CD4-positive, alpha-beta T cell treated with Interferon alpha-2 for 1 hour (primary cell): ENCODE results near the gene WIPF2.

Experiments
- DNase-seq, 2 donors: peaks; one replicate each; pipeline ENCODE4 v3.0.0-alpha.2; 2020 to 2022

The WIPF2 gene

GRCh38 chr17:40253565-40253964 lies 34.5 kb downstream of the WIPF2 start:
- no peak for DNase-seq

DNA sequence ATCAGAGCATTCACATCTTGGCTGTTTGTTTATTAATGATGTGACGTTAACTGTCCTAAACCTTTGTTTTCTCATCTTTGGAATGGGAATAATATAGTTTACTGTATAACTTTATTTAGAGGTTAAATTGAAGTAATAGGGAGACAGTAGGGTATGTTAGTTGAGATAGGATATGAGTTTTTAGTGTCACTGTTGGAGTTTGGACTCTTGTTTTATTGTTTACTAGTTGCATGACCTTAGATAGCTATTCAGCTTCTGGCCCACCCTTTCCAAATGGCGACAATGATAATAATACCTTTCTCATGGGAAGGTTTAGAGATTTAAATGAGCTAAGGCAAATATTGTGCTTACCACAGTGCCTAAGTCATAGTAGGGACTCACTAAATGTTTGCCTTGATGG lies 40.4 kb downstream of the WIPF2 start:
- no peak for DNase-seq

DNA sequence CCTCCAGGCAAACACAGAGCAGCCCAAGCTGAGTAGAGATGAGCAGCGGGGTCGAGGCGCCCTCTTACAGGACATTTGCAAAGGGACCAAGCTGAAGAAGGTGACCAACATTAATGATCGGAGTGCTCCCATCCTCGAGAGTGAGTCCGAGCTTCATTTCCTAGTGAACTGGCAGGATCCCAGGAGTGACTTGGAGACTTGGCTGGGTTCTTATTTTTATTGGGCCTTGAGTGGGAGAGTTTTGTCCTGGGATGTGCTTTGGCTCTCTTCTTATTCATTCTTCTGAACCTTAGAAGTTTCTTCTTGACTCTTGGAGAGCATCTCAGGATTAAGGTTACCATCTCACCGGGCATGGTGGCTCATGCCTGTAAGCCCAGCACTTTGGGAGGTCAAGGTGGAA lies 41.4 kb downstream of the WIPF2 start:
- no peak for DNase-seq

DNA sequence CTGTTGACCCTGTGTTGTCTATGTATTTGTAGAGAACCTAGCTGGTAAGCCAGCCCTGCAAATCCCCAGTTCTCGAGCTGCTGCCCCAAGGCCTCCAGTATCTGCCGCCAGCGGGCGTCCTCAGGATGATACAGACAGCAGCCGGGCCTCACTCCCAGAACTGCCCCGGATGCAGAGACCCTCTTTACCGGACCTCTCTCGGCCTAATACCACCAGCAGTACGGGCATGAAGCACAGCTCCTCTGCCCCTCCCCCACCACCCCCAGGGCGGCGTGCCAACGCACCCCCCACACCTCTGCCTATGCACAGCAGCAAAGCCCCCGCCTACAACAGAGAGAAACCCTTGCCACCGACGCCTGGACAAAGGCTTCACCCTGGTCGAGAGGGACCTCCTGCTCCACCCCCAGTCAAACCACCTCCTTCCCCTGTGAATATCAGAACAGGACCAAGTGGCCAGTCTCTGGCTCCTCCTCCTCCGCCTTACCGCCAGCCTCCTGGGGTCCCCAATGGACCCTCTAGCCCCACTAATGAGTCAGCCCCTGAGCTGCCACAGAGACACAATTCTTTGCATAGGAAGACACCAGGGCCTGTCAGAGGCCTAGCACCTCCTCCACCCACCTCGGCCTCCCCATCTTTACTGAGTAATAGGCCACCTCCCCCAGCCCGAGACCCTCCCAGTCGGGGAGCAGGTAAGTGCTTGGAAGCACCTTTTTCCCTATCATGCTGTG lies 45.5 kb downstream of the WIPF2 start:
- DNase-seq = no peak

- DNase-seq = no peak
Observed at GRCh38 chr17:40265337-40265736, 46.2 kb downstream of the WIPF2 start.

- no peak for DNase-seq
Observed at GRCh38 chr17:40266882-40267281, 47.8 kb downstream of the WIPF2 start.

- no peak for DNase-seq
Observed at GRCh38 chr17:40268141-40268712, 49.1 kb downstream of the WIPF2 start.

- no peak for DNase-seq
Observed at GRCh38 chr17:40278414-40278813, 59.3 kb downstream of the WIPF2 start.

DNA sequence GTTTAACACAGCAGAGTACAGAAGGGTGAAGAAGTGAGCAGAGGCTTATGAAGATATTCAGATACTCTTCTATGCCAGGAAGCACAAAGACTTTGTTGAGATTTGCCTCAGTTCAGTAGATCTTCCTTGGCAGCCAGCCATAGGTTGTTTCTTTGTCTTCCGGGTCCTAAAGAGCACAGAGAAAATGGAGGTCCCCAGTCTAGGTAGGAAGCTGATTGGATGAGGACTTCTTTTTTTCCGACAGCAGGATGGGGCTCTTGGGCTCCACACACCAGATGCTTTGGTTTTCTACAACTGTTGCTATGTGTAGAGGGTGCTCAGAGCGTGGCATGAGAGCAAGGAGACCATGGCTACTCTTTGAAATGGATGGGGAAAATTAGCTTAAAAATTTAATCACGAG lies 60.3 kb downstream of the WIPF2 start:
- no peak for DNase-seq

DNA sequence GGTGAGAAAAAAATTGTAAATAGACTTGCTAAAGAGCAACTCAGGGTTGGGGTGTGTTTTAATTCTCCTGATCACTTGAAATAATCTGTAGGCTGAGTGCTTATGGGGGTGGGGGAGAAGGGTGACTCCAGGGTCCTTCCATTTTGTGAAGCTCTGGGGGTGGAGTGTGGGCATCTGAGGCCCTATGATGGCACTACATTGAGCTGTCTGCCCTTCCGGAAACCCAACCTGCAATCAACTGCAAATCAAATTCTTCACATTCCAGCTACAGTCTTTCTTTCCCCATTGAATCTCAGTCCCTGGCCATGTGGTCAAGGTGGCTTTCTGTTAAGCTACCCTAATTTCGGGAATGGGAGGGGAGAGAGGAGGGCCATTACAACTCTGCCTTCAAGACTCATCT lies 62.6 kb downstream of the WIPF2 start:
- DNase-seq = peak in 1 of 2 donors; percentile 23

DNA sequence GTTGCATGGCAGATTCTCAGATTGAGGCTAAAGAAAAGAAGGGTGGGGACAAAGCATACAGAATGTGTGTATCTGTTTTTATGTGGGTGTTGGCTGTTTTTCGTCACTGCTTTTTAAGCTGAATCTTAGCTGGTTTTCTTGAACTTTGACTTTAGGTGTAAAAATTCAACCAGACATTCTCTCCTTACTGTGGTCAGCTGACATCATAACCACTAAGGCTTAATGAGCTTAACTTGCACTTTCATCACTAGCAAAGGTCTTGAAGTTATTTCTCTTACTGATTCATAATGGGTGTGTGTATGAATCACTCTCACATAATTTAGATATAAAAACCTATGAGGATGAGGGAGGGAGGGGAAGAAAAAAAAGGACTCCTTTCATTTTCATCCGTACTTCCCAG lies 64.6 kb downstream of the WIPF2 start:
- DNase-seq = peak in 1 of 2 donors; percentile 55

GRCh38 chr17:40284085-40284713 lies 65.1 kb downstream of the WIPF2 start:
- no peak for DNase-seq

GRCh38 chr17:40286473-40286872 lies 67.4 kb downstream of the WIPF2 start:
- no peak for DNase-seq

GRCh38 chr17:40287159-40287493 lies 68.0 kb downstream of the WIPF2 start:
- DNase-seq = no peak

DNA sequence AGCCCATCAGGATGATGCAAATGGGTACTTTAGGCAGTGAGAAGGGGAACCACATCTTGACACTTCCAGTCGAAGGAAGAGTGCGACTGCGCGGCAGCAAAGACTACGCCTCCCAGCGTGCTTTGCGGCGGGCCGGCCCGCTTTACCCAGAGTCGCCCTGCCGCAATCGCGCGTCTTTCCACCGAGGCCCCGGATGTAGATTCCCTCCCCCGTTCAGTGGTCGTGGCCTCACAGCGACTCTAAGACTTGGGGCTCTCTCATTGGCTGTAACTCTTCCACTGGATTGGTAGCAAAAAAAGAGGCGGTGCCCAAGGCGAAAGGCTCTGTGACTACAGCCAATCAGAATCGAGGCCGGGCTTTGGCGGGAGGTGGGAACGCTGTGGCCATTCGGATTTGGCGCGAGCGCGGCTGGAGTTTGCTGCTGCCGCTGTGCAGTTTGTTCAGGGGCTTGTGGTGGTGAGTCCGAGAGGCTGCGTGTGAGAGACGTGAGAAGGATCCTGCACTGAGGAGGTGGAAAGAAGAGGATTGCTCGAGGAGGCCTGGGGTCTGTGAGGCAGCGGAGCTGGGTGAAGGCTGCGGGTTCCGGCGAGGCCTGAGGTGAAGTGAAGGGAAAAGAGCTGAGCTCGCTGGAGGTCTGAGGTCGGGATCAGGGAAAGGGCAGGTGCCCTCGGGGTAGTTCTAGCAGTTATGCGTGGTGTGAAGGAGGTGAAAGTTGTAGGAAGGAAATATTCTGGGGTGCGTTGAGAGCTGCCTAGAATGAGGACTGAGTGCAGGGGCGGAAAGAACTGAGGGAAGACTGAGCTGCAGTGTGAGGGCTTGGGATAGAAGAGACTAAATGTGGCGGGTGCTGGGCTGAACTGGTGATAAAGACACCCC lies 68.6 kb downstream of the WIPF2 start, which contains the start of gene CDC6:
Gene CDC6, plus strand, starts transcription at position 386 of the 876 bp plus-strand sequence. CDS start 1,542 bp downstream, outside the sequence.
- peak; percentile 99 to 100 for DNase-seq

DNA sequence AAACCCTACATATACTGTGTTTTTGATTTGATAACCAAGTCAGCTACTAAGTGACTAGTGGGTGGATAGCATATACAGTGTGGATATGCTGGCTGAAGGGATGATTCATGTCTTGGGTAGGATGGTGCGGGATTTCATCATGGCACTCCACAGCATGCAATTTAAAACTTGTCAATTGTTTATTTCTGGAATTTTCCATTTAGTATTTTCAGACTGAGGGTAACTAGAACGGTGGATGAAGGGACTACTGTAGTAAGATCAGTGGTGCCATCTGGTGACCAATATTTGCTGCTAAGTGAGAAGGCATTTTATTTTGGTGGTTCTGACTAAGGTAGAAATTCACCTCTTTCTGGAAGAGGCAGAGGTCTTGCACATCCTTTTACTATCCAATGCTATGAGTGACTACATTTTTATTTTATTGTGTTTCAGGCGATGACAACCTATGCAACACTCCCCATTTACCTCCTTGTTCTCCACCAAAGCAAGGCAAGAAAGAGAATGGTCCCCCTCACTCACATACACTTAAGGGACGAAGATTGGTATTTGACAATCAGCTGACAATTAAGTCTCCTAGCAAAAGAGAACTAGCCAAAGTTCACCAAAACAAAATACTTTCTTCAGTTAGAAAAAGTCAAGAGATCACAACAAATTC lies 71.7 kb downstream of the WIPF2 start:
- DNase-seq = peak; percentile 34 to 61

- DNase-seq = no peak
Observed at GRCh38 chr17:40291281-40291664, 72.2 kb downstream of the WIPF2 start.

- no peak for DNase-seq
Observed at GRCh38 chr17:40293363-40293762, 74.3 kb downstream of the WIPF2 start.

GRCh38 chr17:40295488-40296436 lies 76.7 kb downstream of the WIPF2 start:
- DNase-seq = no peak

- no peak for DNase-seq
Observed at GRCh38 chr17:40297511-40297910, 78.4 kb downstream of the WIPF2 start.

- no peak for DNase-seq
Observed at GRCh38 chr17:40298726-40299125, 79.6 kb downstream of the WIPF2 start.
